Effector memory CD8-positive, alpha-beta T cell (primary cell): ENCODE measurements around the gene ZNF592.

Experiments
- ATAC-seq: fragments of 150-1000 bp; cut with Tn5 transposase; replicated peaks from 2 replicates; pipeline ENCODE4 v1.10.0; 2021; ENCODE audit warnings: mild to moderate bottlenecking, moderate library complexity
- DNase-seq, 3 experiments: peaks; one replicate each; pipeline ENCODE4 v3.0.0; 2021
- H3K27ac Mint-ChIP-seq, 2 donors: one replicate each; pipeline ENCODE4 v1.8.0; 2022; ENCODE audit warnings: mild to moderate bottlenecking in 2 of 2, mixed read lengths in 2 of 2, moderate library complexity in 2 of 2
- H3K27me3 Mint-ChIP-seq, 2 donors: one replicate each; pipeline ENCODE4 v1.8.0; 2022; ENCODE audit warnings: mixed read lengths in 2 of 2
- H3K36me3 Mint-ChIP-seq: one replicate; pipeline ENCODE4 v1.8.0; 2022; ENCODE audit warnings: mild to moderate bottlenecking, moderate library complexity, mixed read lengths; ENCODE audit not compliant: insufficient read depth
- H3K4me1 Mint-ChIP-seq, 2 donors: one replicate each; pipeline ENCODE4 v1.8.0; 2022; ENCODE audit warnings: low read depth in 2 of 2, mixed read lengths in 2 of 2
- H3K4me3 Mint-ChIP-seq, 2 donors: one replicate each; pipeline ENCODE4 v1.8.0; 2022; ENCODE audit warnings: mild to moderate bottlenecking in 2 of 2, mixed read lengths in 2 of 2, moderate library complexity in 2 of 2
- H3K9me3 Mint-ChIP-seq, 2 donors: one replicate each; pipeline ENCODE4 v1.8.0; 2022; ENCODE audit warnings: mixed read lengths in 2 of 2
- total RNA-seq, 9 experiments: gene quantifications; one replicate each; lab custom pipeline; 2026; lab: John Stamatoyannopoulos, UW

The ZNF592 gene
- total RNA-seq = 44.7 to 136 (median 66.5) reads per million in 9 experiments

- H3K4me3 Mint-ChIP-seq = peak within 1 kb of the TSS; percentile 93 to 95
- H3K9me3 Mint-ChIP-seq = no peaks in the 10 kb centered on the region
- peak; percentile 72 to 80 (median 74) for DNase-seq
These were observed at the start of gene ZNF592 for GRCh38 chr15:84748274-84749110. ZNF592 (plus strand) TSS chr15:84748592; CDS start chr15:84782676, 34,084 bp downstream.

GRCh38 chr15:84699538-84700191, 48.7 kb upstream of the ZNF592 start:
- Mint-ChIP-seq H3K9me3 (no peaks in the 10 kb centered on the region), H3K36me3 (peaks cover 4% of the 10 kb centered on the region), H3K27ac (peak overlapping the region in 1 of 2 donors; percentile 86), H3K27me3 (no peaks in the 10 kb centered on the region), H3K4me3 (peak overlapping the region; percentile 2 to 12), H3K4me1 (peaks cover 38 to 60% of the 10 kb centered on the region in 2 donors)
- ATAC-seq (no peak), DNase-seq (no peak)

More at GRCh38 chr15:84748274-84749110, at the start of gene ZNF592:
- Mint-ChIP-seq H3K27me3 (no peaks in the 10 kb centered on the region), H3K4me1 (peaks cover 43 to 59% of the 10 kb centered on the region in 2 donors), H3K36me3 (peaks cover 16% of the 10 kb centered on the region), H3K27ac (peak within 1 kb of the TSS; percentile 96 to 97)
- ATAC-seq = peak; percentile 69

- H3K27ac Mint-ChIP-seq = peak overlapping the region; percentile 12 to 49
- DNase-seq (no peak), ATAC-seq (no peak)
- H3K36me3 Mint-ChIP-seq = peaks cover 10% of the 10 kb centered on the region
- no peaks in the 10 kb centered on the region for H3K9me3 Mint-ChIP-seq
- H3K4me3 Mint-ChIP-seq = no peak overlapping the region
- peaks cover 45 to 62% of the 10 kb centered on the region in 2 donors for H3K4me1 Mint-ChIP-seq
- H3K27me3 Mint-ChIP-seq = no peaks in the 10 kb centered on the region
These were observed 45.4 kb upstream of the ZNF592 start for GRCh38 chr15:84702961-84703482.

- ATAC-seq (no peak), DNase-seq (no peak)
- peak overlapping the region; percentile 12 to 81 for H3K27ac Mint-ChIP-seq
- H3K4me3 Mint-ChIP-seq = no peak overlapping the region
- H3K9me3 Mint-ChIP-seq = no peaks in the 10 kb centered on the region
- H3K36me3 Mint-ChIP-seq = peaks cover 15% of the 10 kb centered on the region
- peaks cover 44 to 59% of the 10 kb centered on the region in 2 donors for H3K4me1 Mint-ChIP-seq
- H3K27me3 Mint-ChIP-seq = no peaks in the 10 kb centered on the region
These were observed 44.6 kb upstream of the ZNF592 start for GRCh38 chr15:84703808-84704207.

- Mint-ChIP-seq H3K27ac (peak overlapping the region in 1 of 2 donors; percentile 14), H3K27me3 (no peaks in the 10 kb centered on the region)
- no peak for ATAC-seq
These were observed 34.0 kb upstream of the ZNF592 start for GRCh38 chr15:84714372-84714771.

GRCh38 chr15:84714821-84715220, 33.6 kb upstream of the ZNF592 start:
- ATAC-seq = no peak
- H3K4me1 Mint-ChIP-seq = peaks cover 15 to 33% of the 10 kb centered on the region in 2 donors
- H3K36me3 Mint-ChIP-seq = peaks cover 36% of the 10 kb centered on the region
- no peak for DNase-seq
- peak overlapping the region in 1 of 2 donors; percentile 91 for H3K27ac Mint-ChIP-seq
- no peaks in the 10 kb centered on the region for H3K9me3 Mint-ChIP-seq
- H3K27me3 Mint-ChIP-seq = no peaks in the 10 kb centered on the region
- peak overlapping the region; percentile 85 to 93 for H3K4me3 Mint-ChIP-seq

More at GRCh38 chr15:84714372-84714771, 34.0 kb upstream of the ZNF592 start:
- DNase-seq = no peak
- H3K36me3 Mint-ChIP-seq = peaks cover 40% of the 10 kb centered on the region
- peaks cover 15 to 33% of the 10 kb centered on the region in 2 donors for H3K4me1 Mint-ChIP-seq
- peak overlapping the region; percentile 57 to 93 for H3K4me3 Mint-ChIP-seq
- no peaks in the 10 kb centered on the region for H3K9me3 Mint-ChIP-seq

GRCh38 chr15:84715441-84716035, 32.9 kb upstream of the ZNF592 start:
- DNase-seq = no peak
- H3K27ac Mint-ChIP-seq = peak overlapping the region; percentile 91 to 92
- peak overlapping the region; percentile 85 to 93 for H3K4me3 Mint-ChIP-seq
- peaks cover 15 to 33% of the 10 kb centered on the region in 2 donors for H3K4me1 Mint-ChIP-seq
- no peak for ATAC-seq
- peaks cover 30% of the 10 kb centered on the region for H3K36me3 Mint-ChIP-seq
- no peaks in the 10 kb centered on the region for H3K9me3 Mint-ChIP-seq
- no peaks in the 10 kb centered on the region for H3K27me3 Mint-ChIP-seq

- Mint-ChIP-seq H3K27me3 (no peaks in the 10 kb centered on the region), H3K9me3 (no peaks in the 10 kb centered on the region), H3K27ac (peak within 1 kb of the TSS; percentile 91 to 92), H3K4me1 (peaks cover 18 to 36% of the 10 kb centered on the region in 2 donors), H3K36me3 (peaks cover 27% of the 10 kb centered on the region), H3K4me3 (peak within 1 kb of the TSS; percentile 85 to 93)
- ATAC-seq (peak; percentile 94), DNase-seq (peak; percentile 87 to 93 (median 89))
These were observed 32.2 kb upstream of the ZNF592 start, which contains the start of gene SEC11A for GRCh38 chr15:84716036-84716732. SEC11A (minus strand) TSS chr15:84716139; CDS start chr15:84716075, 64 bp downstream.

GRCh38 chr15:84721371-84721770, 27.0 kb upstream of the ZNF592 start:
- H3K4me3 Mint-ChIP-seq = peak overlapping the region; percentile 5 to 23
- H3K27ac Mint-ChIP-seq = peak overlapping the region; percentile 69 to 88
- H3K27me3 Mint-ChIP-seq = no peaks in the 10 kb centered on the region
- no peaks in the 10 kb centered on the region for H3K9me3 Mint-ChIP-seq
- peaks cover 21 to 29% of the 10 kb centered on the region in 2 donors for H3K4me1 Mint-ChIP-seq
- DNase-seq (no peak), ATAC-seq (no peak)
- H3K36me3 Mint-ChIP-seq = peaks cover 5% of the 10 kb centered on the region

- H3K9me3 Mint-ChIP-seq = no peaks in the 10 kb centered on the region
- ATAC-seq (no peak), DNase-seq (no peak)
- H3K36me3 Mint-ChIP-seq = peaks cover 6% of the 10 kb centered on the region
- H3K4me3 Mint-ChIP-seq = no peak overlapping the region
- peaks cover 20 to 21% of the 10 kb centered on the region in 2 donors for H3K4me1 Mint-ChIP-seq
- H3K27me3 Mint-ChIP-seq = no peaks in the 10 kb centered on the region
- no peak overlapping the region for H3K27ac Mint-ChIP-seq
These were observed 25.8 kb upstream of the ZNF592 start for GRCh38 chr15:84722628-84723027.

GRCh38 chr15:84725001-84725491, 23.3 kb upstream of the ZNF592 start:
- DNase-seq = no peak
- Mint-ChIP-seq H3K27me3 (no peaks in the 10 kb centered on the region), H3K4me1 (peaks cover 25 to 33% of the 10 kb centered on the region in 2 donors), H3K36me3 (peaks cover 3% of the 10 kb centered on the region), H3K27ac (peak overlapping the region; percentile 80 to 90), H3K9me3 (no peaks in the 10 kb centered on the region), H3K4me3 (peak overlapping the region; percentile 51 to 57)
- peak; percentile 88 for ATAC-seq

GRCh38 chr15:84727429-84727828, 21.0 kb upstream of the ZNF592 start:
- H3K9me3 Mint-ChIP-seq = no peaks in the 10 kb centered on the region
- H3K36me3 Mint-ChIP-seq = peaks cover 3% of the 10 kb centered on the region
- H3K4me3 Mint-ChIP-seq = no peak overlapping the region
- DNase-seq (no peak), ATAC-seq (no peak)
- peaks cover 15 to 23% of the 10 kb centered on the region in 2 donors for H3K4me1 Mint-ChIP-seq
- peak overlapping the region in 1 of 2 donors; percentile 89 for H3K27ac Mint-ChIP-seq
- H3K27me3 Mint-ChIP-seq = no peaks in the 10 kb centered on the region
